Osteoblast (primary cell): ENCODE measurements around the gene IGSF22. TPM values are rescaled to one million over a fixed set of nuclear protein-coding genes. Genes with fewer than 3 reads are reported as not detected.

Source experiments
- DNase-seq: peaks from one replicate; pipeline ENCODE4 v3.0.0; 2011; ENCODE audit warnings: low spot score, mixed read lengths; ENCODE audit not compliant: insufficient read length; ENCODE audit errors: missing footprints
- H2AFZ ChIP-seq: 2 replicates; pipeline ENCODE4 v1.6.0; 2011; ENCODE audit warnings: mild to moderate bottlenecking, low read length
- H3K27ac ChIP-seq: 2 replicates; pipeline ENCODE4 v1.5.1; 2011; ENCODE audit warnings: mild to moderate bottlenecking, low read depth, low read length, moderate library complexity
- H3K27me3 ChIP-seq: 2 replicates; pipeline ENCODE4 v1.6.0; 2012; ENCODE audit warnings: mild to moderate bottlenecking, control low read depth, inconsistent platforms, low read length, moderate library complexity; ENCODE audit not compliant: insufficient read depth
- H3K36me3 ChIP-seq: 2 replicates; pipeline ENCODE4 v1.5.1; 2011; ENCODE audit warnings: mild to moderate bottlenecking, low read length, control low read depth, moderate library complexity; ENCODE audit not compliant: insufficient read depth
- H3K4me1 ChIP-seq: 2 replicates; pipeline ENCODE4 v1.5.1; 2011; ENCODE audit warnings: mild to moderate bottlenecking, low read length, control low read depth, moderate library complexity; ENCODE audit not compliant: insufficient read depth
- H3K4me2 ChIP-seq: 2 replicates; pipeline ENCODE4 v1.6.0; 2011; ENCODE audit warnings: mild to moderate bottlenecking, low read length; ENCODE audit not compliant: insufficient read depth
- H3K4me3 ChIP-seq: fragments of 200-600 bp; sonication (generic); 3 replicates; pipeline ENCODE4 v1.5.1; 2012; ENCODE audit warnings: mild to moderate bottlenecking, low read length, inconsistent platforms; ENCODE audit not compliant: insufficient read depth
- H3K79me2 ChIP-seq: 2 replicates; pipeline ENCODE4 v1.6.0; 2012; ENCODE audit warnings: mild to moderate bottlenecking, low read length, control low read depth, inconsistent platforms; ENCODE audit not compliant: insufficient read depth
- H3K9me3 ChIP-seq: 2 replicates; pipeline ENCODE4 v1.5.1; 2011; ENCODE audit warnings: low read depth, low read length, control low read depth
- H4K20me1 ChIP-seq: 2 replicates; pipeline ENCODE4 v1.6.0; 2012; ENCODE audit warnings: mild to moderate bottlenecking, low read length, control low read depth; ENCODE audit not compliant: insufficient read depth
- CTCF ChIP-seq: IDR thresholded peaks from 2 replicates; pipeline ENCODE4 v1.5.1; 2011; ENCODE audit warnings: mild to moderate bottlenecking, low read depth, low read length, moderate library complexity; ENCODE audit errors: extremely low read depth
- total RNA-seq: library from RNA; depleted of rRNA; stranded (reverse); fragments of >200 nt; gene quantifications from 2 replicates; pipeline ENCODE4 v1.2.3, GENCODE V29; 2012

Gene IGSF22
- total RNA-seq, 1 donor, result not detected

- H3K4me1 ChIP-seq, result peaks cover 17% of the 10 kb centered on the region
- H3K4me2 ChIP-seq, result peak overlapping the region; percentile 98
- no peaks in the 10 kb centered on the region for H3K9me3 ChIP-seq
- H4K20me1 ChIP-seq, result no peaks in the 10 kb centered on the region
- no peak overlapping the region for H3K4me3 ChIP-seq
- no peaks in the 10 kb centered on the region for H3K79me2 ChIP-seq
- TF ChIP-seq CTCF, result peak; percentile 14
- H3K36me3 ChIP-seq, result no peaks in the 10 kb centered on the region
- no peak overlapping the region for H3K27ac ChIP-seq
- H2AFZ ChIP-seq, result no peak overlapping the region
- no peaks in the 10 kb centered on the region for H3K27me3 ChIP-seq
- peak; percentile 41 for DNase-seq
These were observed 3.7 kb downstream of the IGSF22 start for GRCh38 chr11:18722293-18722637.

- peak; percentile 94 for DNase-seq
These were observed 4.3 kb downstream of the IGSF22 start for GRCh38 chr11:18721561-18722292.

DNA sequence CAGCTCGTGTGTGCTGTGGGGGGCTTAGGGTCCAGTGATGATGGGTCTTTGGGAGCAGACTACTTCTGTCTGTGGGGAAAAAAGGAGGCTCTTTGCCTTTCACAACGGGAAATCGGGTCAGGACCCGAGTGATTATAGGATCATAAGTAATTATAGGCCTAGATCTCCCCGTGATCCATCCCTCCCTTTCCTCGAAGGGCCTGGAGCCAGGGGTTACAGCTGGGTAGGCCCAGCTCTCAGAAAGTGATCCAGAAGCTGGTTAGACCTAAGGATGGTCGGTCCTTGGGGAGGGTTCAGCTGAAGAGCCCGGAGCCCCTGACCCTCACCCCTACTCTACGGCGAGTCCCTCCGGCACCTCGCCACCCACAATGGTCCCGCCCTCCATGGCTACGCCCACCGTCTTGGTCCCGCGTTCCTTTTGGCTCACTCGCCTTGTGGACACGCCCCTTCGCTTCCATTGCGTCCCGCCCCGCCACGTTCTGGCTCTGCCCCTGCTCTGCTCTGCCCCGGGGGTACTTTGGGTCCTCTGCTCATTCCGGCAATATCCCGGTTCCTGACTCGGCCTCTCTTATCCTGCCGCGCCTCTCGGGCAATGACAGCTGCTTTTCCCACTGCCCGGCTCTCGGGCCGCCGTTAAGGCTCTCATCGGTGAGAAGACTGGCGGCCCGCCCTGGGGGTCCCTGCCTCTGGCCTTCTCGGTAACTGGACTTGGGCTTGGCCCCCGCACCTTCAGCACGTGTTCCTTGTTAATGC, 5.0 kb downstream of the IGSF22 start:
- TF ChIP-seq CTCF, result no peak
- peak overlapping the region; percentile 80 for H3K4me3 ChIP-seq
- H3K4me2 ChIP-seq, result peak overlapping the region; percentile 98
- peak overlapping the region; percentile 41 for H3K27ac ChIP-seq
- no peaks in the 10 kb centered on the region for H3K36me3 ChIP-seq
- peak overlapping the region; percentile 96 for H2AFZ ChIP-seq
- H3K4me1 ChIP-seq, result peaks cover 17% of the 10 kb centered on the region
- no peaks in the 10 kb centered on the region for H3K9me3 ChIP-seq
- H4K20me1 ChIP-seq, result no peaks in the 10 kb centered on the region
- no peaks in the 10 kb centered on the region for H3K27me3 ChIP-seq
- no peaks in the 10 kb centered on the region for H3K79me2 ChIP-seq
- DNase-seq, result peak; percentile 94

More at GRCh38 chr11:18721561-18722292, 4.3 kb downstream of the IGSF22 start:
- H3K4me3 ChIP-seq, result peak overlapping the region; percentile 80
- TF ChIP-seq CTCF, result peak; percentile 75
- H3K27me3 ChIP-seq, result no peaks in the 10 kb centered on the region
- no peaks in the 10 kb centered on the region for H4K20me1 ChIP-seq
- H3K9me3 ChIP-seq, result no peaks in the 10 kb centered on the region
- peak overlapping the region; percentile 98 for H3K4me2 ChIP-seq
- H2AFZ ChIP-seq, result peak overlapping the region; percentile 96
- no peak overlapping the region for H3K27ac ChIP-seq
- H3K36me3 ChIP-seq, result no peaks in the 10 kb centered on the region
- H3K79me2 ChIP-seq, result no peaks in the 10 kb centered on the region
- H3K4me1 ChIP-seq, result peaks cover 17% of the 10 kb centered on the region
